A549 (cell line): Measurements from ENCODE around the gene RHCG. TPM values are rescaled to one million over a fixed set of nuclear protein-coding genes. Genes with fewer than 3 reads are reported as not detected.
"Not testable (repeated sequence)": the region's sequence is repeated elsewhere in the genome, so short reads cannot be mapped to it uniquely, and the experiment has no call there.

Experiments
- ATAC-seq, 2 experiments: fragments of 200-7000 bp in 1 of 2; fragments of >200 bp in 1 of 2; cut with Nextera tagmentation in 1 of 2; cut with Tn5 transposase in 1 of 2; 3 replicates each; pipeline versions ENCODE4 v1.8.0 to v1.9.1; 2018 to 2020; ENCODE audit warnings: mild to moderate bottlenecking in 1 of 2, moderate library complexity in 1 of 2
- CTCF ChIA-PET: fragments of 300-600 bp; sonication (Branson Sonifier 250); formaldehyde crosslinking; extraction: SDS; loops from one replicate; lab custom pipeline; 2021; ENCODE audit warnings: antibody characterized with exemption, inconsistent platforms; lab: Yijun Ruan, JAX
- POLR2A ChIA-PET: fragments of 350-600 bp; formaldehyde crosslinking; extraction: SDS; loops from one replicate; lab custom pipeline; 2021; ENCODE audit warnings: antibody characterized with exemption, inconsistent platforms; lab: Yijun Ruan, JAX
- DNase-seq, 2 experiments: peaks; one replicate each; pipeline versions ENCODE4 v3.0.0 to v3.0.0-alpha.2; 2011 to 2016; ENCODE audit warnings: low read depth in 1 of 2, low spot score in 1 of 2
- FAIRE-seq: peaks from 2 replicates; lab custom pipeline; 2011; peaks lifted over from hg19 to GRCh38; lab: Jason Lieb, UNC
- H3K27ac ChIP-seq, 2 experiments: fragments of >200 bp; sonication (Bioruptor Twin); formaldehyde crosslinking; 3 replicates each; pipeline ENCODE4 v1.5.1; 2016 to 2017
- H3K4me1 ChIP-seq: fragments of >200 bp; sonication (Bioruptor Twin); formaldehyde crosslinking; 3 replicates; pipeline ENCODE4 v1.6.1; 2016
- H3K4me2 ChIP-seq: fragments of >200 bp; sonication (Bioruptor Twin); formaldehyde crosslinking; 3 replicates; pipeline ENCODE4 v1.6.1; 2016
- H3K4me3 ChIP-seq: fragments of >200 bp; sonication (Bioruptor Twin); formaldehyde crosslinking; 3 replicates; pipeline ENCODE4 v1.5.1; 2016
- H3K9me3 ChIP-seq: fragments of >200 bp; sonication (Bioruptor Twin); formaldehyde crosslinking; 3 replicates; pipeline ENCODE4 v1.6.1; 2016
- BHLHE40 ChIP-seq: IDR thresholded peaks from 2 replicates; pipeline ENCODE4 v1.6.1; 2012; ENCODE audit warnings: low read depth, low read length, inconsistent platforms
- EP300 ChIP-seq, 2 experiments: fragments of >200 bp; sonication (Bioruptor Twin); formaldehyde crosslinking; IDR thresholded peaks; 2 replicates in 1 of 2; 3 replicates in 1 of 2; pipeline ENCODE4 v1.6.1; 2016 to 2017
- FOSL2 ChIP-seq, 2 experiments: fragments of 450-650 bp in 1 of 2; fragments of >200 bp in 1 of 2; sonication (Bioruptor Twin) in 1 of 2; formaldehyde crosslinking; IDR thresholded peaks; 2 replicates each; pipeline versions ENCODE4 v1.5.0 to v1.6.1; 2016 to 2020; ENCODE audit warnings: mild to moderate bottlenecking in 1 of 2, moderate library complexity in 1 of 2
- HOXB13 ChIP-seq: fragments of 250-450 bp; sonication (Bioruptor Pico); IDR thresholded peaks from 2 replicates; pipeline ENCODE4 v1.5.0; 2020; ENCODE audit warnings: low read depth, mild to moderate bottlenecking, moderate library complexity
- JUN ChIP-seq, 2 experiments: fragments of >200 bp; sonication (Bioruptor Twin); formaldehyde crosslinking; IDR thresholded peaks; 2 replicates in 1 of 2; 3 replicates in 1 of 2; pipeline ENCODE4 v1.6.1; 2016 to 2017
- KDM5A ChIP-seq: fragments of 200-600 bp; sonication (generic); IDR thresholded peaks from 2 replicates; pipeline ENCODE4 v1.6.1; 2016; ENCODE audit warnings: antibody characterized with exemption, mild to moderate bottlenecking
- MAFK ChIP-seq: fragments of 450-650 bp; IDR thresholded peaks from 2 replicates; pipeline ENCODE4 v1.6.1; 2014; ENCODE audit not compliant: partially characterized antibody
- MYC ChIP-seq: IDR thresholded peaks from 2 replicates; pipeline ENCODE4 v1.6.1; 2012; ENCODE audit warnings: mild to moderate bottlenecking, inconsistent platforms, low read length, improper control_type of control experiment, borderline replicate concordance
- RAD21 ChIP-seq, 2 experiments: fragments of >200 bp in 1 of 2; sonication (Bioruptor Twin) in 1 of 2; formaldehyde crosslinking in 1 of 2; IDR thresholded peaks in 1 of 2; conservative IDR thresholded peaks in 1 of 2; 2 replicates in 1 of 2; 3 replicates in 1 of 2; pipeline ENCODE4 v1.6.1; 2012 to 2018; ENCODE audit warnings: inconsistent platforms in 1 of 2
- SMC3 ChIP-seq: fragments of >200 bp; sonication (Bioruptor Twin); formaldehyde crosslinking; IDR thresholded peaks from 3 replicates; pipeline ENCODE4 v1.6.1; 2018; ENCODE audit warnings: inconsistent platforms
- ZFP36 ChIP-seq: fragments of 450-650 bp; IDR thresholded peaks from 2 replicates; pipeline ENCODE4 v1.6.1; 2014; ENCODE audit warnings: borderline replicate concordance; ENCODE audit not compliant: partially characterized antibody
- ZNF302 ChIP-seq: fragments of 250-450 bp; sonication (Bioruptor Pico); IDR thresholded peaks from 2 replicates; pipeline ENCODE4 v1.9.0; 2021; ENCODE audit warnings: inconsistent platforms, mild to moderate bottlenecking, moderate library complexity
- WGBS: methylation state at CpG from one replicate; pipeline ENCODE4 v1.1.6; 2017; ENCODE audit errors: missing lambda C conversion rate; 5-methylcytosine and 5-hydroxymethylcytosine counted together
- polyA plus RNA-seq, 4 experiments: library from polyadenylated mRNA; depleted of rRNA in 3 of 4; stranded (reverse); fragments of >200 nt; fragmentation: RNase III in 1 of 4; extraction: RNeasy Plus Mini Kit Qiagen cat#74134 plus additional on column Dnase treatment in 1 of 4; gene quantifications; 2 replicates in 3 of 4; 3 replicates in 1 of 4; pipeline ENCODE4 v1.2.3, GENCODE V29; 2011 to 2017
- TF ChIP-seq, protein P1 (sequence below): fragments of >200 bp; sonication (Bioruptor Twin); formaldehyde crosslinking; IDR thresholded peaks from 2 replicates; pipeline ENCODE4 v1.6.1; 2016
- TF ChIP-seq, protein P2 (sequence below): fragments of 250-450 bp; sonication (Bioruptor Pico); IDR thresholded peaks from 2 replicates; pipeline ENCODE4 v1.5.0; 2020; ENCODE audit warnings: low read depth, mild to moderate bottlenecking, moderate library complexity
- TF ChIP-seq, protein P3 (sequence below): fragments of 200-600 bp; sonication (generic); IDR thresholded peaks from 2 replicates; pipeline ENCODE4 v1.6.1; 2016; ENCODE audit warnings: antibody characterized with exemption, mild to moderate bottlenecking, moderate library complexity
- TF ChIP-seq, protein P4 (sequence below): fragments of >200 bp; sonication (Bioruptor Twin); formaldehyde crosslinking; IDR thresholded peaks from 3 replicates; pipeline ENCODE4 v1.5.1; 2016

The RHCG gene
- polyA plus RNA-seq, 2 of the 4 experiments (the other 2 are of a cell fraction), result 3.6 to 11.0 TPM

DNA sequence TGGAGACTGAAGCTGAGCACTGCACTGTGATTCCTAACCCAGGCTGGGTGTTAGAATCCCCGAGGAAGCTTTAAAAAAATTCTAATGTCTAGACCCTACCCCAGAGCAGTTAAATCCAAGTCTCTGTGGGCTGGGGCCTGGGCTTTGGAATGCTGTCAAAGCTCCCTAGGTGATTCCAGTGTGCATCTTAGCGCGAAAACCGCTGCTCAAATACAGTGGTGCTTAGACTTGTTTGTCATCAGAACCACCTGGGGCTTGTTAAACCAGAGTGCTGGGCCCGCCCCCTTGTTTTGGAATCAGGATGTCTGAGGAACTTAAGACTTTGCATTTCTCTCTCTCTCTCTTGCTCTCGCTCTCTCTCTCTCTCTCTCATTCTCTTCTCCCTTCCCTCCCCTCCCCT is 20.7 kb downstream of the RHCG start (continued):
- TF ChIP-seq HOXB13 (CRISPR knock-in tag), result no peak
- no peak for TF ChIP-seq BHLHE40
- no peak for TF ChIP-seq MAFK
- TF ChIP-seq, protein P1, sequence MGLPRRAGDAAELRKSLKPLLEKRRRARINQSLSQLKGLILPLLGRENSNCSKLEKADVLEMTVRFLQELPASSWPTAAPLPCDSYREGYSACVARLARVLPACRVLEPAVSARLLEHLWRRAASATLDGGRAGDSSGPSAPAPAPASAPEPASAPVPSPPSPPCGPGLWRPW, result no peak
- TF ChIP-seq, protein P2, sequence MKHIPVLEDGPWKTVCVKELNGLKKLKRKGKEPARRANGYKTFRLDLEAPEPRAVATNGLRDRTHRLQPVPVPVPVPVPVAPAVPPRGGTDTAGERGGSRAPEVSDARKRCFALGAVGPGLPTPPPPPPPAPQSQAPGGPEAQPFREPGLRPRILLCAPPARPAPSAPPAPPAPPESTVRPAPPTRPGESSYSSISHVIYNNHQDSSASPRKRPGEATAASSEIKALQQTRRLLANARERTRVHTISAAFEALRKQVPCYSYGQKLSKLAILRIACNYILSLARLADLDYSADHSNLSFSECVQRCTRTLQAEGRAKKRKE (CRISPR knock-in tag), result no peak
- no peak for TF ChIP-seq SMC3

DNA sequence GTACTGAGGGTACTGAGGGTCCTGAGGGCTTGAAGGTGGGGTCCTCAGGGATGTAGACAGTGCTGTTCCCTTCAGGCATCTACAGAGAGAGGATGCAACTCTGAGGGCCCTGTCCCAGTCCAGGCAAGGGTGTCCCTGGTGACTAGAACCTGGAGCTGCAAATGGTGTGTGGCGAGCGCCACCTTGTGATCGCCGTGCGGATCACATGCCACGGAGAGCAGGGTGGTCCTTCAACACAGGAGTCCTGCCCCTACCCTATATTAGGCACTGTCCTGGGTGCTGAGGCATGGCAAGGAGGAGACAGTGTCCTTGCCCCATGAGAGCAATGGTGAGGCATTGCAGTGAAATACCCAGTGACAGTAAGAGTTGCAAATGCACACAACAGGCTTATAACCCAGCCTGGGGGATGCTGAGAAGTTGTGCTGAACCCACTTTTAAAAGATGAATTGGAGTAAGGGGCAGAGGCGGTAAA is 23.6 kb downstream of the RHCG start:
- no peak overlapping the region for H3K4me2 ChIP-seq
- TF ChIP-seq RAD21 (conservative IDR thresholded peaks at IDR 0.05 in 1 of 2, IDR thresholded peaks at IDR 0.05 in 1 of 2), result peak; percentile 92 to 96
- no peak for TF ChIP-seq KDM5A
- no peak; the same call in 1 of the 2 replicates for TF ChIP-seq MYC
- TF ChIP-seq SMC3, result peak; percentile 81
- no peak for TF ChIP-seq ZNF302
- TF ChIP-seq JUN (IDR thresholded peaks at IDR 0.05), result no peak
- no peak for TF ChIP-seq ZFP36
- TF ChIP-seq, protein P3, sequence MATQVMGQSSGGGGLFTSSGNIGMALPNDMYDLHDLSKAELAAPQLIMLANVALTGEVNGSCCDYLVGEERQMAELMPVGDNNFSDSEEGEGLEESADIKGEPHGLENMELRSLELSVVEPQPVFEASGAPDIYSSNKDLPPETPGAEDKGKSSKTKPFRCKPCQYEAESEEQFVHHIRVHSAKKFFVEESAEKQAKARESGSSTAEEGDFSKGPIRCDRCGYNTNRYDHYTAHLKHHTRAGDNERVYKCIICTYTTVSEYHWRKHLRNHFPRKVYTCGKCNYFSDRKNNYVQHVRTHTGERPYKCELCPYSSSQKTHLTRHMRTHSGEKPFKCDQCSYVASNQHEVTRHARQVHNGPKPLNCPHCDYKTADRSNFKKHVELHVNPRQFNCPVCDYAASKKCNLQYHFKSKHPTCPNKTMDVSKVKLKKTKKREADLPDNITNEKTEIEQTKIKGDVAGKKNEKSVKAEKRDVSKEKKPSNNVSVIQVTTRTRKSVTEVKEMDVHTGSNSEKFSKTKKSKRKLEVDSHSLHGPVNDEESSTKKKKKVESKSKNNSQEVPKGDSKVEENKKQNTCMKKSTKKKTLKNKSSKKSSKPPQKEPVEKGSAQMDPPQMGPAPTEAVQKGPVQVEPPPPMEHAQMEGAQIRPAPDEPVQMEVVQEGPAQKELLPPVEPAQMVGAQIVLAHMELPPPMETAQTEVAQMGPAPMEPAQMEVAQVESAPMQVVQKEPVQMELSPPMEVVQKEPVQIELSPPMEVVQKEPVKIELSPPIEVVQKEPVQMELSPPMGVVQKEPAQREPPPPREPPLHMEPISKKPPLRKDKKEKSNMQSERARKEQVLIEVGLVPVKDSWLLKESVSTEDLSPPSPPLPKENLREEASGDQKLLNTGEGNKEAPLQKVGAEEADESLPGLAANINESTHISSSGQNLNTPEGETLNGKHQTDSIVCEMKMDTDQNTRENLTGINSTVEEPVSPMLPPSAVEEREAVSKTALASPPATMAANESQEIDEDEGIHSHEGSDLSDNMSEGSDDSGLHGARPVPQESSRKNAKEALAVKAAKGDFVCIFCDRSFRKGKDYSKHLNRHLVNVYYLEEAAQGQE, result peak; percentile 74
- TF ChIP-seq, protein P4, sequence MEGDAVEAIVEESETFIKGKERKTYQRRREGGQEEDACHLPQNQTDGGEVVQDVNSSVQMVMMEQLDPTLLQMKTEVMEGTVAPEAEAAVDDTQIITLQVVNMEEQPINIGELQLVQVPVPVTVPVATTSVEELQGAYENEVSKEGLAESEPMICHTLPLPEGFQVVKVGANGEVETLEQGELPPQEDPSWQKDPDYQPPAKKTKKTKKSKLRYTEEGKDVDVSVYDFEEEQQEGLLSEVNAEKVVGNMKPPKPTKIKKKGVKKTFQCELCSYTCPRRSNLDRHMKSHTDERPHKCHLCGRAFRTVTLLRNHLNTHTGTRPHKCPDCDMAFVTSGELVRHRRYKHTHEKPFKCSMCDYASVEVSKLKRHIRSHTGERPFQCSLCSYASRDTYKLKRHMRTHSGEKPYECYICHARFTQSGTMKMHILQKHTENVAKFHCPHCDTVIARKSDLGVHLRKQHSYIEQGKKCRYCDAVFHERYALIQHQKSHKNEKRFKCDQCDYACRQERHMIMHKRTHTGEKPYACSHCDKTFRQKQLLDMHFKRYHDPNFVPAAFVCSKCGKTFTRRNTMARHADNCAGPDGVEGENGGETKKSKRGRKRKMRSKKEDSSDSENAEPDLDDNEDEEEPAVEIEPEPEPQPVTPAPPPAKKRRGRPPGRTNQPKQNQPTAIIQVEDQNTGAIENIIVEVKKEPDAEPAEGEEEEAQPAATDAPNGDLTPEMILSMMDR, result peak; percentile 94
- no peak for TF ChIP-seq EP300 (IDR thresholded peaks at IDR 0.05)
- ATAC-seq (peak; percentile 74 to 95), FAIRE-seq (peak; percentile 89), DNase-seq (peak; percentile 78 to 88)
- WGBS, result 7% methylated on average over 1 of the region's 7 CpGs
- POLR2A ChIA-PET, result interaction anchor here (1.0 kb wide), 1 partner anchor 114 kb away, joined by 5 read pairs; no protein-coding TSS in a partner anchor
- no peaks in the 10 kb centered on the region for H3K9me3 ChIP-seq
- no peak overlapping the region for H3K27ac ChIP-seq
- H3K4me1 ChIP-seq, result peaks cover 4% of the 10 kb centered on the region; the same call in 1 of the 3 replicates
- CTCF ChIA-PET, result interaction anchor here (0.7 to 11.0 kb wide), 47 partner anchors 8 to 266 kb away, joined by 3 to 242 read pairs (median 6); partner anchors contain the start of gene RHCG
- no peak overlapping the region for H3K4me3 ChIP-seq

DNA sequence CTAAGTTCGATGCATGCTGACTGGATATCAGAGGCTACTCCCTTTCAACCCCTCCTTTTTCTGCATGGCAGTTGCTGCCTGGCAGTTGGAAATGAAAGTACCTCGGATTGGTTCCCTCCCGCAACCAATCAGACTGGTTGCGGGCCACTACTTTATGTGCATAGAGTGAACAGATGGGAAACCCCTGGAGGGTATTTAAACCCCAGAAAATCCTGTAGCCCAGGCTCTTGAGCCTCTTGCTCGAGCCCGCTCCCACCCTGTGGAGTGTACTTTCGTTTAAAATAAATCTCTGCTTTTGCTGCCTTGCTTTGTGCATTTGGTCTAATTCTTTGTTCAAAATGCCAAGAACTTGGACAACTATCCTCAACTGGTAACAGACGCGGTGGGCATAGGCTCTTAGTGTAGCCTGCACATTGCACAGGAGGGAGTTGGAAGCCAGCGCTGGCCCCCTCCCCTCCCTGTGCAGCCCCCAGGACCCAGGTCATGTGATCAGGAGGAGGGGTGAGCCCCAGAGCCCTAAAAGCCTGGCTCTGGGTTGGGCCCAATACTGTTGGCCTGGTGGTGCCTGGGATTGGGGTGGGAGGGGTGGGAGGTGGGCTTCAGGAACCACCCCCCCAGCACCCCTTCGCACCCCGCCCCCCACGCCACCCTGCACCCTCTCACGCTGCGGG is 26.8 kb downstream of the RHCG start:
- no peak for ATAC-seq
- H3K4me1 ChIP-seq, result peaks cover 4% of the 10 kb centered on the region; the same call in 1 of the 3 replicates
- no peak overlapping the region for H3K4me3 ChIP-seq
- H3K9me3 ChIP-seq, result no peaks in the 10 kb centered on the region
- TF ChIP-seq FOSL2 (IDR thresholded peaks at IDR 0.05) (no peak), FOSL2 (CRISPR knock-in tag; IDR thresholded peaks at IDR 0.05) (no peak), ZNF302 (no peak)
- no peak for DNase-seq
- no peak overlapping the region for H3K27ac ChIP-seq
- FAIRE-seq, result no peak
- 68% methylated on average over 10 of the region's 15 CpGs for WGBS
- CTCF ChIA-PET, result interaction anchor here (4.8 to 7.1 kb wide), 4 partner anchors 16 to 111 kb away, joined by 19 to 242 read pairs (median 56); no protein-coding TSS in a partner anchor
- H3K4me2 ChIP-seq, result no peak overlapping the region
- POLR2A ChIA-PET, result no interaction called here

DNA sequence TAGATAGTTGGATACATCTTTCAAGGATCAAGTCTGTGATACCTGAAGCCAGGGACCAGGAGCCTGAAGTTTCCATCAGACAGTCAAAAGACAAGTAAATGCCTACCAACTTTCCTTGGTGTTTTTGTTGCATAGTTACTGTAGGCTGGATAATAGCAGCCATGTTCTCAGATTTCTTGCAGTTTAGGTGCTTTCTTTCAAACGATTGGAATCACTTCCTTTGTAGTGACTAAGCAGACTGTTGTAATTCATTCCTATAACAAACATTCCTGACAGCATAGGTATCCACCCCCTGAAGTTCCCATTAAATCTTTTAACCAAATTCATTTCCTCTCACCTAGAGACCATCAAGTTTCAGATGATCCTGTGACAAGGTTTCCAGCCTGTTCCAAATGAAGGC is 27.6 kb downstream of the RHCG start:
- H3K4me3 ChIP-seq, POLR2A ChIA-PET, H3K4me2 ChIP-seq, H3K27ac ChIP-seq, FAIRE-seq, ATAC-seq, H3K4me1 ChIP-seq, H3K9me3 ChIP-seq: not testable (repeated sequence)
- 0% methylated on average over 1 of the region's 1 CpG for WGBS
- CTCF ChIA-PET, result interaction anchor here (1.1 to 6.2 kb wide), 4 partner anchors 16 to 110 kb away, joined by 4 to 79 read pairs (median 16); no protein-coding TSS in a partner anchor
- DNase-seq, result peak in 1 of 2 experiments; percentile 30
